HepG2 (cell line): ENCODE results near the gene WDCP. TPM values are rescaled to one million over a fixed set of nuclear protein-coding genes. Genes with fewer than 3 reads are reported as not detected.
A peak's percentile ranks its signal among the peaks of the same experiment; 100 is the strongest.

Source experiments
- AGO2 ChIP-seq: fragments of 200-400 bp; formaldehyde crosslinking; optimal IDR thresholded peaks from 2 replicates; pipeline ENCODE3; 2017; ENCODE audit warnings: mild to moderate bottlenecking, low read depth, low read length, moderate library complexity
- BRCA1 ChIP-seq: sonication (generic); formaldehyde crosslinking; IDR thresholded peaks from 2 replicates; pipeline ENCODE4 v1.4.0; 2020; ENCODE audit warnings: missing genetic modification reagents
- HDAC2 ChIP-seq: sonication (generic); formaldehyde crosslinking; IDR thresholded peaks from 2 replicates; pipeline ENCODE4 v1.4.0; 2020; ENCODE audit warnings: missing genetic modification reagents
- KDM5A ChIP-seq: fragments of 200-600 bp; sonication (generic); IDR thresholded peaks from 2 replicates; pipeline ENCODE4 v1.7.0; 2018; ENCODE audit warnings: antibody characterized with exemption, mild to moderate bottlenecking, low read length, borderline replicate concordance
- KMT2B ChIP-seq: IDR thresholded peaks from 2 replicates; pipeline ENCODE4 v1.6.1; 2016; ENCODE audit warnings: missing genetic modification reagents, missing compliant biosample characterization
- NR2F1 ChIP-seq, 2 experiments: fragments of 450-650 bp in 1 of 2; formaldehyde crosslinking in 1 of 2; IDR thresholded peaks; 2 replicates each; pipeline versions ENCODE4 v1.5.0 to v1.6.1; 2016 to 2020; ENCODE audit warnings: mild to moderate bottlenecking in 1 of 2, missing compliant biosample characterization in 1 of 2, missing genetic modification reagents in 1 of 2, moderate library complexity in 1 of 2
- RAD21 ChIP-seq: fragments of 450-650 bp; formaldehyde crosslinking; IDR thresholded peaks from 2 replicates; pipeline ENCODE4 v1.5.0; 2020; ENCODE audit warnings: mild to moderate bottlenecking
- RBM39 ChIP-seq: fragments of 200-400 bp; formaldehyde crosslinking; IDR thresholded peaks from one replicate; pipeline ENCODE4 v1.6.1; 2018; ENCODE audit warnings: antibody characterized with exemption, mild to moderate bottlenecking, low read depth, low read length; ENCODE audit not compliant: poor library complexity, severe bottlenecking
- REPIN1 ChIP-seq: sonication (generic); formaldehyde crosslinking; IDR thresholded peaks from 2 replicates; pipeline ENCODE4 v1.8.0; 2022; ENCODE audit warnings: missing genetic modification reagents, low read depth, mild to moderate bottlenecking, borderline replicate concordance
- SNAI1 ChIP-seq: sonication (generic); formaldehyde crosslinking; IDR thresholded peaks from 2 replicates; pipeline ENCODE4 v1.5.0; 2020; ENCODE audit warnings: mild to moderate bottlenecking, missing genetic modification reagents, borderline replicate concordance
- SP140L ChIP-seq: sonication (generic); formaldehyde crosslinking; IDR thresholded peaks from 2 replicates; pipeline ENCODE4 v1.4.0; 2020; ENCODE audit warnings: missing genetic modification reagents, borderline replicate concordance
- ZBTB20 ChIP-seq: sonication (generic); formaldehyde crosslinking; IDR thresholded peaks from 2 replicates; pipeline ENCODE4 v1.8.1; 2023; ENCODE audit warnings: missing genetic modification reagents, low read depth, mild to moderate bottlenecking, borderline replicate concordance
- ZNF264 ChIP-seq: sonication (generic); formaldehyde crosslinking; IDR thresholded peaks from 2 replicates; pipeline ENCODE4 v1.4.0; 2020; ENCODE audit warnings: missing genetic modification reagents
- ZNF615 ChIP-seq: sonication (generic); formaldehyde crosslinking; IDR thresholded peaks from 2 replicates; pipeline ENCODE4 v1.5.0; 2020; ENCODE audit warnings: mild to moderate bottlenecking, missing genetic modification reagents, borderline replicate concordance
- ZNF777 ChIP-seq: sonication (generic); formaldehyde crosslinking; IDR thresholded peaks from 2 replicates; pipeline ENCODE4 v1.4.0; 2020; ENCODE audit warnings: missing genetic modification reagents
- ZNF780A ChIP-seq: sonication (generic); formaldehyde crosslinking; IDR thresholded peaks from 2 replicates; pipeline ENCODE4 v1.8.0; 2022; ENCODE audit warnings: mild to moderate bottlenecking, missing genetic modification reagents, moderate library complexity
- ZNF839 ChIP-seq: sonication (generic); formaldehyde crosslinking; IDR thresholded peaks from 2 replicates; pipeline ENCODE4 v1.4.0; 2020; ENCODE audit warnings: missing genetic modification reagents, mild to moderate bottlenecking, borderline replicate concordance
- polyA plus RNA-seq, 8 experiments: library from polyadenylated mRNA; depleted of rRNA in 3 of 8; stranded (reverse) in 7 of 8; unstranded in 1 of 8; fragments of >200 nt; fragmentation: Illumina TruSeq in 4 of 8; extraction: Trizol in 4 of 8; gene quantifications; 2 replicates each; pipeline versions ENCODE4 v1.2.1 to v1.2.3, GENCODE V29; 2011 to 2016; ENCODE audit warnings: low read depth in 4 of 8, missing spikeins in 1 of 8, mixed read lengths in 1 of 8; ENCODE audit not compliant: insufficient read depth in 1 of 8
- total RNA-seq, 5 experiments: library from RNA; depleted of rRNA; stranded (reverse); fragments of >200 nt; fragmentation: Illumina TruSeq; extraction: Trizol; gene quantifications; 2 replicates each; pipeline ENCODE4 v1.2.3, GENCODE V29; 2016; ENCODE audit warnings: low read depth in 1 of 5
- TF ChIP-seq, protein P1 (sequence below): IDR thresholded peaks from 2 replicates; pipeline ENCODE4 v1.6.1; 2012; ENCODE audit warnings: low read depth, low read length, improper control_type of control experiment
- TF ChIP-seq, protein P2 (sequence below), 2 experiments: sonication (generic) in 1 of 2; formaldehyde crosslinking in 1 of 2; IDR thresholded peaks; 2 replicates each; pipeline versions ENCODE4 v1.5.1 to v1.6.1; 2011 to 2020; ENCODE audit warnings: borderline replicate concordance in 1 of 2, low read depth in 1 of 2, low read length in 1 of 2, mild to moderate bottlenecking in 1 of 2, missing genetic modification reagents in 1 of 2, moderate library complexity in 1 of 2
- TF ChIP-seq, protein P3 (sequence below): sonication (generic); formaldehyde crosslinking; IDR thresholded peaks from 2 replicates; pipeline ENCODE4 v1.8.0; 2022; ENCODE audit warnings: missing genetic modification reagents, low read depth, mild to moderate bottlenecking, borderline replicate concordance

The WDCP gene
- total and polyA plus RNA-seq, 2 of the 13 experiments (the other 11 are each of a cell fraction or from before 2014, with no cell fraction given), result 17.4 to 22.6 TPM

DNA sequence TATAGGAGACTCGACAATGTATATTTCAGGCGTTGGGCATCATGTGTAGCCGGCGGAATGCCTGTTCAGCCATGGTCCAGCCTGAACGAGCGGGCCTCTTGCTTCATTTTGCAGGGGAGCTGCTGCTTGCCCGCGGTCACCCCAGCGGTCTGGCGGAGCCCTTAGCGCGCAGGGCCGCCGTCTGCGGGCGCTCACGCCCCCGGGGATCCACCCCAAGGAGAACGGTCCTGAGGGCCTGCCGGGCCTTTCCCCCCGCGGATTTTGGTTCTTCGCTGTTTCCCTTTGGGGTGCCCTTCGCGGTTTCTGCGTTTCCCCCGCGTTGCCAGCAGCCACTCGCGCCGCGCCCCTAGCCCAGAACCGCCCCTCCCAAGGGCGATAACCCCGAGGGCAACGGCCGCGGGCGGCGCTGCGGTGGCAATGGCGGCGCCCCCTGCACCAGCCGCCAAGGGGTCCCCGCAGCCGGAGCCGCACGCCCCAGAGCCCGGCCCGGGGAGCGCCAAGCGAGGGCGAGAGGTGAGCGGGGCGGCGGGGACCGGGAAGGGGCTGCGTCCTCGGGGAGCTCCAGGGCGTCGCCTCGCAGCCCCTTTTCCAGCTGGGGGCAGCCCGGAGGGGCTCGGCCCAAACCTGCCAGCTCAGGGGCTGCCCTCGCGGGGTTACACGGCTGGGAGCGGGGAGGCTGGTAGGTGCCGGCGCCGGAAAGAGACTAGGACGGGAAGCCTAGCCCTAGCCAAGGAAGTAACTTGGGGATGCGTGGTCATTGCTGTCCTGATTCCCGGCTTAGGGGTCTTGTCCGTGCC lies 37.3 kb downstream of the WDCP start, which contains the start of gene MFSD2B (continued):
- TF ChIP-seq ZNF780A (no peak), ZBTB20 (CRISPR knock-in tag) (no peak), ZNF839 (CRISPR knock-in tag) (no peak), HDAC2 (CRISPR knock-in tag) (no peak), SNAI1 (CRISPR knock-in tag) (no peak), BRCA1 (CRISPR knock-in tag) (no peak), RAD21 (no peak), ZNF264 (CRISPR knock-in tag) (no peak), RBM39 (peak; percentile 24), AGO2 (peak; percentile 24), REPIN1 (no peak), KMT2B (no peak), SP140L (no peak), KDM5A (no peak), ZNF615 (CRISPR knock-in tag) (no peak), NR2F1 (CRISPR knock-in tag; IDR thresholded peaks at IDR 0.05) (no peak), ZNF777 (CRISPR knock-in tag) (peak; percentile 29; the same call in 1 of the 2 replicates)
- TF ChIP-seq, protein P1, sequence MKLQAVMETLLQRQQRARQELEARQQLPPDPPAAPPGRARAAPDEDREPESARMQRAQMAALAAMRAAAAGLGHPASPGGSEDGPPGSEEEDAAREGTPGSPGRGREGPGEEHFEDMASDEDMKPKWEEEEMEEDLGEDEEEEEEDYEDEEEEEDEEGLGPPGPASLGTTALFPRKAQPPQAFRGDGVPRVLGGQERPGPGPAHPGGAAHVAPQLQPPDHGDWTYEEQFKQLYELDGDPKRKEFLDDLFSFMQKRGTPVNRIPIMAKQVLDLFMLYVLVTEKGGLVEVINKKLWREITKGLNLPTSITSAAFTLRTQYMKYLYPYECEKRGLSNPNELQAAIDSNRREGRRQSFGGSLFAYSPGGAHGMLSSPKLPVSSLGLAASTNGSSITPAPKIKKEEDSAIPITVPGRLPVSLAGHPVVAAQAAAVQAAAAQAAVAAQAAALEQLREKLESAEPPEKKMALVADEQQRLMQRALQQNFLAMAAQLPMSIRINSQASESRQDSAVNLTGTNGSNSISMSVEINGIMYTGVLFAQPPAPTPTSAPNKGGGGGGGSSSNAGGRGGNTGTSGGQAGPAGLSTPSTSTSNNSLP, result no peak
- TF ChIP-seq, protein P2, sequence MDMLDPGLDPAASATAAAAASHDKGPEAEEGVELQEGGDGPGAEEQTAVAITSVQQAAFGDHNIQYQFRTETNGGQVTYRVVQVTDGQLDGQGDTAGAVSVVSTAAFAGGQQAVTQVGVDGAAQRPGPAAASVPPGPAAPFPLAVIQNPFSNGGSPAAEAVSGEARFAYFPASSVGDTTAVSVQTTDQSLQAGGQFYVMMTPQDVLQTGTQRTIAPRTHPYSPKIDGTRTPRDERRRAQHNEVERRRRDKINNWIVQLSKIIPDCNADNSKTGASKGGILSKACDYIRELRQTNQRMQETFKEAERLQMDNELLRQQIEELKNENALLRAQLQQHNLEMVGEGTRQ (IDR thresholded peaks at IDR 0.05; ENCODE audit: low read depth, low read length), result no peak
- TF ChIP-seq, protein P2 (CRISPR knock-in tag; IDR thresholded peaks at IDR 0.05; ENCODE audit: borderline replicate concordance), result no peak
- TF ChIP-seq, protein P3, sequence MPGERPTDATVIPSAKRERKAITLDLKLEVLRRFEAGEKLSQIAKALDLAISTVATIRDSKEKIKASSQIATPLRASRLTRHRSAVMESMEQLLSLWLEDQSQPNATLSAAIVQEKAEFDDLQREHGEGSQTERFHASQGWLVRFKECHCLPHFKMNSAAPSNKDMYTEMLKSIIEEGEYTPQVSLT (CRISPR knock-in tag), result no peak
